Measurements from ENCODE around the gene SPARC. TPM values are rescaled to one million over a fixed set of nuclear protein-coding genes. Genes with fewer than 3 reads are reported as not detected.

SPARC gene
- total RNA-seq, 1 experiment from 2014 or later, result 320 TPM

DNA sequence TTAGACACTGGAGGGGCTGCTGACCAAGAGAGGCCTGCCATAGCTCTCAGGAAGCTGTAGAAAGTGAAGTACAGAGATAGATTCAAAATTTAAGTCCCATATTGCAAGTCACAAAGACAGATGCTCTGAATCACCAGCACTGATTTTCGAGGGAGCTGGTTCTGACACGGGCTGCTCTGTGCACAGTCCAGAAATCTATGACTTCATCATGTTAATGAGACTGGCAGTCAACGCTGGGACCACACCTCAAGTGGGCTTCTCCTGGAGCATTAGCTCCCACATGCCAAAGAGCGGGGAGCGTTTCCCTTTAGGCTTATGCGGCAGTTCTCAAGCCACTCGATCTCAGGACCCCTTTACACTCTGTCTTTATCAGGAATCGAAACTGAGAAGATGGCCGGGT, 61.4 kb downstream of the SPARC start:
- Histone ChIP-seq H3T11ph (ENCODE audit: low read length) (no peak overlapping the region), H3K79me2 (ENCODE audit: insufficient read depth, low read length) (no peaks in the 10 kb centered on the region), H3K9ac (ENCODE audit: extremely low read depth, insufficient read length, low read length) (no peak overlapping the region), H4K20me1 (ENCODE audit: control insufficient read depth, insufficient read depth, insufficient read length) (no peaks in the 10 kb centered on the region), H4K8ac (replicated peaks; ENCODE audit: insufficient read length, low read depth, low read length) (no peak overlapping the region), H2BK5ac (ENCODE audit: insufficient read length, low read length) (no peak overlapping the region), H2AK5ac (ENCODE audit: insufficient read length, low read length) (no peak overlapping the region), H2BK20ac (ENCODE audit: low read depth, low read length, poor library complexity, severe bottlenecking) (no peak overlapping the region), H3K27ac (ENCODE audit: insufficient read length, low read depth, low read length) (no peak overlapping the region), H3K56ac (ENCODE audit: insufficient read length, low read depth, low read length) (no peak overlapping the region), H3K18ac (ENCODE audit: insufficient read length, low read depth, low read length) (no peak overlapping the region), H2AFZ (ENCODE audit: low read length) (no peak overlapping the region), H2BK12ac (ENCODE audit: insufficient read length, low read depth, low read length) (no peak overlapping the region), H3K14ac (ENCODE audit: insufficient read depth, low read length) (no peak overlapping the region), H2BK120ac (ENCODE audit: low read depth, low read length, poor library complexity, severe bottlenecking) (no peak overlapping the region), H3K23me2 (ENCODE audit: insufficient read length, low read depth, low read length, poor library complexity, severe bottlenecking) (no peaks in the 10 kb centered on the region), H3K4me1 (ENCODE audit: insufficient read depth, low read length) (peaks cover 2% of the 10 kb centered on the region; the same call in 1 of the 2 replicates), H3K79me1 (ENCODE audit: insufficient read depth, low read depth, low read length, poor library complexity, severe bottlenecking) (no peaks in the 10 kb centered on the region), H3K23ac (ENCODE audit: insufficient read length, low read depth, low read length) (no peak overlapping the region), H3K4me2 (ENCODE audit: insufficient read depth, insufficient read length, low read length) (no peak overlapping the region), H4K5ac (ENCODE audit: insufficient read length, low read depth, low read length) (no peak overlapping the region), H3K27me3 (ENCODE audit: insufficient read depth, low read length) (no peaks in the 10 kb centered on the region), H2BK15ac (ENCODE audit: low read depth, low read length) (no peak overlapping the region), H4K91ac (ENCODE audit: insufficient read length, low read depth, low read length) (no peak overlapping the region), H3K4ac (ENCODE audit: low read depth, low read length) (no peak overlapping the region), H3K9me3 (ENCODE audit: control insufficient read depth, low read depth, low read length) (no peaks in the 10 kb centered on the region)
- Mint-ChIP-seq H3K27me3 (ENCODE audit: low read depth) (peaks cover 4% of the 10 kb centered on the region; the same call in 1 of the 2 replicates), H3K4me3 (no peak overlapping the region), H3K9me3 (no peaks in the 10 kb centered on the region), H3K36me3 (ENCODE audit: insufficient read depth in 1 of 3, low read depth in 3 of 3) (no peaks in the 10 kb centered on the region), H3K27ac (no peak overlapping the region), H3K4me1 (peaks cover 28 to 29% of the 10 kb centered on the region in 2 experiments)
- TF ChIP-seq, protein P1, sequence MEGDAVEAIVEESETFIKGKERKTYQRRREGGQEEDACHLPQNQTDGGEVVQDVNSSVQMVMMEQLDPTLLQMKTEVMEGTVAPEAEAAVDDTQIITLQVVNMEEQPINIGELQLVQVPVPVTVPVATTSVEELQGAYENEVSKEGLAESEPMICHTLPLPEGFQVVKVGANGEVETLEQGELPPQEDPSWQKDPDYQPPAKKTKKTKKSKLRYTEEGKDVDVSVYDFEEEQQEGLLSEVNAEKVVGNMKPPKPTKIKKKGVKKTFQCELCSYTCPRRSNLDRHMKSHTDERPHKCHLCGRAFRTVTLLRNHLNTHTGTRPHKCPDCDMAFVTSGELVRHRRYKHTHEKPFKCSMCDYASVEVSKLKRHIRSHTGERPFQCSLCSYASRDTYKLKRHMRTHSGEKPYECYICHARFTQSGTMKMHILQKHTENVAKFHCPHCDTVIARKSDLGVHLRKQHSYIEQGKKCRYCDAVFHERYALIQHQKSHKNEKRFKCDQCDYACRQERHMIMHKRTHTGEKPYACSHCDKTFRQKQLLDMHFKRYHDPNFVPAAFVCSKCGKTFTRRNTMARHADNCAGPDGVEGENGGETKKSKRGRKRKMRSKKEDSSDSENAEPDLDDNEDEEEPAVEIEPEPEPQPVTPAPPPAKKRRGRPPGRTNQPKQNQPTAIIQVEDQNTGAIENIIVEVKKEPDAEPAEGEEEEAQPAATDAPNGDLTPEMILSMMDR (conservative IDR thresholded peaks at IDR 0.05), result no peak
- WGBS (ENCODE audit: extremely low coverage, insufficient read length, low lambda C conversion rate), result no CpG with 5 or more reads among the region's 9 CpGs
- no peak for DNase-seq

Measured in H9 (cell line).